Stimulated activated CD4-positive, alpha-beta T cell treated with anti-CD3 and anti-CD28 coated beads, Interleukin-1b, Interleukin-23, amount 100 ng/mL, for 24 hours (primary cell): Measurements from ENCODE around the gene SAMD3.
"Not testable (repeated sequence)": the region's sequence is repeated elsewhere in the genome, so short reads cannot be mapped to it uniquely, and the experiment has no call there.

Source experiments
- DNase-seq, 4 experiments: peaks; one replicate each; pipeline ENCODE4 v3.0.0-alpha.2; 2020; ENCODE audit warnings: low read depth in 4 of 4, low spot score in 1 of 4

Gene SAMD3, protein sequence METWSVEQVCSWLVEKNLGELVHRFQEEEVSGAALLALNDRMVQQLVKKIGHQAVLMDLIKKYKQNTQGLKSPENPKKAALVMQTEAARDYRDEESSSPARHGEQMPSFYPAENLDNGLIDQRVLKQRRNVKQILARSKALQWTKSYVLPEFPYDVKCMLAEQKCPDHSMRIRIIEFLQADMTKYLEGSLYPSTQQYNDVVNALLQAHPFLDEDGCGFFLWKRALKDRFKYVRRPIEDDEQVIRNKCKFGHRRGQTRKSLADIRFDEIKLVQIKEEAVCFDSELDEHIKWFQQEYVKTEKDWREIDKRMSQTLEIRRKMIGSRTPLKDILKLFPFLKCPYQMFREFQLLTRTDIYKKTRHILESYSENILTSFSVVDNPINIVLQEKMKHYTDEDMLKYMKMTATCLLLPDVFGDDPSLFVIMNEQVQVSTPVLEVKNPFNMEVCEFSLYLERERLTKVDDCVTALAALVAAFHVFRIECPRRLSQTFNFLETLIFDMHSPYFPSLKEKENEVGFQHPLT

DNA sequence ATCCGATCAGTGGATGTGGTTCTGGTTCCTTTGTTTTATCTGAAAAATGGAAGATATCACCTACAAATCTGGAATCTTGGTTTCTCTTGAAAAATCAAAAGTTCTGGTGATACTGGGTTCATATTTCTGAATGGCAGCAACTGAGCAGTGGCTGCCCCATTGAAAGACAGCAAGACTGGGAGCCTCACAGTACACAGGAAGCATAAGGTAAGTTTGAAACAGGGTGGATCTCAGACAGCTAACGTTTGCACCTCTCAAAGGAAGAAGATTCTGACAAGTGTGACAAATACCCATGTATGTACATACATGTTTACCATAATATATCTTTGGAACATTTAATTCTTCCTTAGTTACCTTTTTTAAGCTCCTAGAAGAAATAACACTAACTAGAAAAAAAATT, at the start of gene SAMD3:
SAMD3 (minus strand) TSS at position 177 of the 400 bp plus-strand sequence. CDS start 7,678 bp downstream, outside the sequence.
- DNase-seq: no peak

GRCh38 chr6:130269969-130270635, 47.4 kb upstream of the SAMD3 start:
- DNase-seq: no peak

GRCh38 chr6:130265553-130265952, 42.8 kb upstream of the SAMD3 start:
- not testable (repeated sequence) for DNase-seq

DNA sequence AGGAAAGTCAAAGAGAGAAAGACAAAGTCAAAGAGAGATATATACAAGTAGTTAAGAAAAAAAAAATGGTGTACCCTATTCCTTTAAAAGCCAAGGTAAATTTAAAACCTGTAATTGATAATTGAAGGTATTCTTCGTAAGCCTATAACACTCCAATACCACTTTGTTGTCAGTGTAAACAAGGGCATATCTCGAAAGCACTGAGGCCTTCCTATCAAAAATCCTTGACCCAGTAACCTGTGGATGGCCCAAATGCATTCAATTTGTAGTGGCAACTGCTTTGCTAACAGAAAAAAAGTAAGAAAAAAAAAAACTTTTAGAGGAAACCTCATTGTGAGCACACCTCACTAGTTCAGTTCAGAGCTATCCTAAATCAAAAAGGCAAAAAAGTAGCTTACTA, 39.3 kb upstream of the SAMD3 start:
- no peak for DNase-seq

DNA sequence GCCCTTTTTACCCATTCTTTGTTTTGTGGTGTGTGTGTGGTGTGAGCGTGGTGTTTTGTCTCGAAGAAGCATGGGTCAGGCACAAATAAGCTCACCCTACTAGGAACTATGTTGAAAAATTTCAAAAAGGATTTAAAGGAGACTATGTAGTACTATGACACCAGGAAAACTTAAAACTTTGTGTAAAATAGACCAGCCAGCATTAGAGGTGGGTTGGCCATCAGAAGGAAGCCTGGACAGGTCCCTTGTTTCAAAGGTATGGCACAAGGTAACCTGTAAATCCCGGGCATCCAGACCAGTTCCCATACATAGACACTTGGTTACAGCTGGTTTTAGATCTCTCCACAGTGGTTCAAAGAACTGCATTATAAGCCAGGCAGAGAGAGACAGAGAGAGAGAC, 38.8 kb upstream of the SAMD3 start:
- not testable (repeated sequence) for DNase-seq

GRCh38 chr6:130260614-130261241, 38.0 kb upstream of the SAMD3 start:
- not testable (repeated sequence) for DNase-seq

DNA sequence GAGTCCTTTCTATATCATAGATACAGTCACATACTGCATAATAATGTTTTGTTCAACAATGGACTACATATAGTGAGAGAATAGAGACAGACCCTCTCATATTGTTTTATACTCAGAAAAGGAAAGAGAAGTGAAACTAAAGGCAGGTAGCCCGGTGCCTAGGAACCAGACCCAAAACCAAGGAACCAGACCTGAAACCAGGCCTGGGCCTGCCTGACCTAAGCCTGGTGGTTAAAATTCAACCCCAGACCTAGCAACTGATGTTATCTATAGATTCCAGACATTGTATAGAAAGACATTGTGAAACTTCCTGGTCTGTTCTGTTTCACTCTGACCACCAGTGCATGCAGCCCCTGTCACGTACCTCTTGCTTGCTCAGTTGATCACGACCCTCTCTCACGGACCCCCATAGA, 37.3 kb upstream of the SAMD3 start:
- DNase-seq: not testable (repeated sequence)

GRCh38 chr6:130259557-130259956, 36.8 kb upstream of the SAMD3 start:
- DNase-seq: no peak

GRCh38 chr6:130259140-130259539, 36.4 kb upstream of the SAMD3 start:
- DNase-seq: no peak

- DNase-seq: no peak
These were observed 29.9 kb upstream of the SAMD3 start for GRCh38 chr6:130252527-130253237.

- no peak for DNase-seq
These were observed 22.5 kb upstream of the SAMD3 start for GRCh38 chr6:130245267-130245666.

DNA sequence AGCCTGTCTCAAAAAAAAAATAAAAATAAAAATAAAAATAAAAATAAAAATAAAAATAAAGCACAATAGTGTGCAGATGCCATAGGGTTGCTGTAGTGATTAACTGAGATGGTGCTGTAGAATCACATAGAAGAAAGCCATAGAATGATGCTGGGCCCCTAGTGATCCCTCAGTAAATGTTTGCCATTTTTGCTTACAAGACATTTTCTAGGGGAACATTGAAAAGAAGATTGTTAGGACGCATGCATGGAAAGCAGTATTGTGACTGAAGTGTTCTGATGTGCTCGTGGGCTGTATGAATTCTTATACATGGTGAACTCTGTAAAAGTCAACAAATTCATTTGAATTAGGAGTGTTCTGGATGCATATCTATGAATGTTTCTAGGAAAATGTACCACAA, 22.0 kb upstream of the SAMD3 start:
- DNase-seq: no peak

DNA sequence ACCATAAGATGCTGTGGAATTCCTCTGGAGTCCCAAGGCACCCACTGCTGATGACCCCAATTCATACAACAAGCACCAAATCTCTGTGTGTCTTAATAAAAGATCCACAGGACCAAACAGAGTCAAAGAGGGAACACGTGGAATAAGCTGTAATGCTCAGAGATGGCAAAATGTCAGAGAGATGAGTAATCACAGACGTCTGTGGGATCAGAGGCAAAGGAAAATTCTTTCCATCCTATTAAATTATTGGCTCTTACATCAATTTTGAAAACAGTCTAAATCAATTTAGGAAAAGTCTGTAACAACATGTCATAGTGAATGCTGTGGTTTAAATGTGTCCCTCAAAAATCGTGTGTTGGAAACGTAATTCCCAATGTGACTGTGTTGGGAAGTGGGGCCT, 17.5 kb upstream of the SAMD3 start:
- no peak for DNase-seq

DNA sequence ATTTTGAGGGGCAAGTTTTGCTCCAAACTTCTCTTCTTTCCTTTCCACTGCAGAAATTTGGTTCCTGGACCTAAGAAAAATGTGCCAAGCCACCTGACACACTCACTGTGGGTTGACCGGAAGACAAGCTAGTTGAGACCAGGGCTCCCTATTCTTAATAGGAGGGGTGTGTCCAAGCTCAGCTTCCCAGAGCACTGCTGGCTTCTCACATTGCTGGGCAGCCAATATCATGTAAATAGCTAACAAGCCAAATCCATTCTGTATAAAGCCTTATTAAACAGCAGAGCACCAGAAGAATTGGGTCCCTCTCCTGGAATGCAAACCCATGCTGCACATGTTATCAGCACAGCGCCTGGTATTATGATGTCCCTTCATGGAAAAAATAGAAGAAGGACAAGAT, 17.0 kb upstream of the SAMD3 start:
- DNase-seq: no peak

DNA sequence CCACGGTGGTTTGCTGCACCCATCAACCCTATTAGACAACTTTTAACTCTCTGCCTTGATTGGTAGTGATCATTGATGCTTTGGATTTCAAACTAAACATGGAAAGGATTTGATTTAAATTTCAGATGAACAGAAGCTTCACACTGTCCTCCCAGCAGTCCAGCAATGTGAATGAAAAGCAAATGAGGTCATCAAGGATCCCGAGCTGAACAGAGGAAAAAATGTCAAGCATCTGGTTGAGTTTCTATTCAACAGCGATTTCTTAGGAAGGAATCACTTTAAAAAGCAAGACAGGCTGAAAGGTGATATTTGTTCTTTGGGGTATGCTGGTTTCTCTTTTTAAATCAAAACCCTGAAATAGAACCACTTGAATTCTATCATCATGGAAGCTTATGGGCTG, 10.6 kb upstream of the SAMD3 start:
- no peak for DNase-seq

DNA sequence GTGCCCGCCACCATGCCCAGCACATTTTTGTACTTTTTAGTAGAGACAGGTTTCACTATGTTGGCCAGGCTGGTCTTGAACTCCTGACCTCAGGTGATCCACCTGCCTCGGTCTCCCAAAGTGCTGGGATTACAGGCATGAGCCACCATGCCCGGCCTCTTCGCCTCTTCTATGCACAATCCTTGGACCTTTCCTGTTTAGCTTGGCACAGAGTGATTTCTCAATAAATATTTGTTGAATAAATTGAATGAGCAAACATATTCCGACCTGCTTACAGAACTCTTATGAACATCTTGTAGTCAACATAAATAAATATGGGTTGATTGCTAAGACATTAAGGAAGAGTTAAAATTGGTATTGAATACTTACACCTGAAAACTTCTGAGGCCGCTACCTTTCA, 7.8 kb upstream of the SAMD3 start:
- DNase-seq: not testable (repeated sequence)

GRCh38 chr6:130229645-130230044, 6.9 kb upstream of the SAMD3 start:
- no peak for DNase-seq

DNA sequence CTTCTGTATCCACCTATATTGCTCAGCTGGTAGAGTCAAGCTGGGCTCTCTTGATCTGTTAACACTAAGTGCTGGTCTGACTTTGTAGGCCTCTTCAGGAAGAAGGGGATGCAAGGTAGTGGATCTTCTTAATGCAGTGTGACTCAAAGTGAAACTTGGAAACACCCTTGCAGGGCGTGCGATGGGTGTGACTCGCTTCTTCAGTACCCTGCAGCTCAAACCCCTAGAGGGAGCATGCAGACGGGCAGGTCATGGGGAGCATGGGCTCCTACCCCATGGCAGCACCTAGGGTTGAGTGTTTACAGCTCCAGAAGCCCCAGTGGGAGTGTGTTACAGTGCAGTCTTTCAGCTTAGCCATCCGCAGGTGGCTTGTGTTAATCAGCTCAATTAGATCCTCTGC, 757 bp upstream of the SAMD3 start:
- peak; percentile 9 to 48 (median 31) for DNase-seq

GRCh38 chr6:130218134-130218533, 4.6 kb downstream of the SAMD3 start:
- no peak for DNase-seq

DNA sequence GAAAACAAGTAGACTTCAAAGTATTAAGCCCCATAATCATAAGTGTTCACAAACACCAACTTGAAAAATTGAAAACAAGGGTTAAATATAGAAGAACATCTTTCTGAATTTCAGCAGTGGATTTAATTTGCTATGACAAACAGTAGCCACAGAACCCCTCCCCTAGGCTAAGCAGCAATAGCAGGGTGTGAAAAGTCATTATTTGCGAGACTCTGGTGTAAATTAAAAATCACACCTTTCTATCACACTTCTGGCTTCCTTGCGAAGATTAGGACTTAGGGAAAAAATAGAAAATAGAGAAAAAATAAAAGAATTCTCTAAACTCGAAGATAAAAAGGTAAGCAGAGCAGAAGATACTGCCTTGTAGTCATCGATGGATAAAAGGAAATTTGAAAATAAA, 6.1 kb downstream of the SAMD3 start:
- no peak for DNase-seq

- DNase-seq: no peak
These were observed 7.2 kb downstream of the SAMD3 start for GRCh38 chr6:130215526-130215925.
